HepG2 (cell line): ENCODE measurements around the gene CAMTA1. TPM values are rescaled to one million over a fixed set of nuclear protein-coding genes. Genes with fewer than 3 reads are reported as not detected.

Source experiments
- ARNTL ChIP-seq: sonication (generic); formaldehyde crosslinking; IDR thresholded peaks from 2 replicates; pipeline ENCODE4 v1.4.0; 2020; ENCODE audit warnings: mild to moderate bottlenecking, missing genetic modification reagents
- CEBPB ChIP-seq: IDR thresholded peaks from 2 replicates; pipeline ENCODE4 v1.6.1; 2011; ENCODE audit warnings: low read depth, low read length, improper control_type of control experiment, borderline replicate concordance
- E2F1 ChIP-seq: sonication (generic); formaldehyde crosslinking; IDR thresholded peaks from 2 replicates; pipeline ENCODE4 v1.5.0; 2020; ENCODE audit warnings: missing genetic modification reagents
- EP300 ChIP-seq, 3 experiments: sonication (generic) in 1 of 3; formaldehyde crosslinking in 1 of 3; IDR thresholded peaks; 2 replicates each; pipeline versions ENCODE4 v1.5.1 to v1.6.1; 2011 to 2020; ENCODE audit warnings: low read depth in 2 of 3, low read length in 2 of 3, borderline replicate concordance in 1 of 3, improper control_type of control experiment in 1 of 3, mild to moderate bottlenecking in 1 of 3, missing genetic modification reagents in 1 of 3, moderate library complexity in 1 of 3
- FOXA1 ChIP-seq, 2 experiments: fragments of 450-650 bp in 1 of 2; sonication (generic) in 1 of 2; formaldehyde crosslinking in 1 of 2; IDR thresholded peaks; 2 replicates each; pipeline versions ENCODE4 v1.4.0 to v1.6.1; 2016 to 2020; ENCODE audit warnings: missing genetic modification reagents in 1 of 2
- HNRNPL ChIP-seq: fragments of 200-400 bp; formaldehyde crosslinking; IDR thresholded peaks from 2 replicates; pipeline ENCODE4 v1.6.1; 2017; ENCODE audit warnings: mild to moderate bottlenecking, low read depth, low read length
- HNRNPUL1 ChIP-seq: fragments of 200-400 bp; formaldehyde crosslinking; IDR thresholded peaks from 2 replicates; pipeline ENCODE4 v1.6.1; 2017; ENCODE audit warnings: low read depth, mild to moderate bottlenecking, low read length, moderate library complexity
- HOXA7 ChIP-seq: sonication (generic); formaldehyde crosslinking; IDR thresholded peaks from 2 replicates; pipeline ENCODE4 v1.8.1; 2022; ENCODE audit warnings: mild to moderate bottlenecking, missing genetic modification reagents, moderate library complexity
- KDM5B ChIP-seq: sonication (generic); formaldehyde crosslinking; IDR thresholded peaks from 2 replicates; pipeline ENCODE4 v1.4.0; 2020; ENCODE audit warnings: missing genetic modification reagents, mild to moderate bottlenecking, borderline replicate concordance
- MAFG ChIP-seq: sonication (generic); formaldehyde crosslinking; IDR thresholded peaks from 2 replicates; pipeline ENCODE4 v1.5.1; 2020; ENCODE audit warnings: mild to moderate bottlenecking, missing genetic modification reagents
- MIER3 ChIP-seq: IDR thresholded peaks from 2 replicates; pipeline ENCODE4 v1.6.1; 2016; ENCODE audit warnings: missing compliant biosample characterization, borderline replicate concordance
- RARA ChIP-seq: IDR thresholded peaks from 2 replicates; pipeline ENCODE4 v1.6.1; 2016; ENCODE audit warnings: missing genetic modification reagents, missing compliant biosample characterization
- SIX1 ChIP-seq: sonication (generic); formaldehyde crosslinking; IDR thresholded peaks from 2 replicates; pipeline ENCODE4 v1.4.0; 2020; ENCODE audit warnings: missing genetic modification reagents, borderline replicate concordance
- TCF7 ChIP-seq: sonication (generic); IDR thresholded peaks from 2 replicates; pipeline ENCODE4 v1.6.1; 2016; ENCODE audit warnings: antibody characterized with exemption, low read depth
- THAP11 ChIP-seq: IDR thresholded peaks from 2 replicates; pipeline ENCODE4 v1.6.1; 2016; ENCODE audit warnings: missing biosample characterization, missing genetic modification reagents
- THYN1 ChIP-seq: sonication (generic); formaldehyde crosslinking; IDR thresholded peaks from 2 replicates; pipeline ENCODE4 v1.8.1; 2023; ENCODE audit warnings: low read depth, mild to moderate bottlenecking, moderate library complexity, missing genetic modification reagents, borderline replicate concordance
- ZFX ChIP-seq: sonication (generic); formaldehyde crosslinking; IDR thresholded peaks from 2 replicates; pipeline ENCODE4 v1.4.0; 2020; ENCODE audit warnings: mild to moderate bottlenecking, low read depth, missing genetic modification reagents, moderate library complexity
- ZFYVE20 ChIP-seq: sonication (generic); formaldehyde crosslinking; IDR thresholded peaks from 2 replicates; pipeline ENCODE4 v1.8.0; 2023; ENCODE audit warnings: low read depth, mild to moderate bottlenecking, moderate library complexity, missing genetic modification reagents, borderline replicate concordance
- ZMYM2 ChIP-seq: sonication (generic); formaldehyde crosslinking; IDR thresholded peaks from 2 replicates; pipeline ENCODE4 v1.8.0; 2022; ENCODE audit warnings: mild to moderate bottlenecking, missing genetic modification reagents
- ZNF230 ChIP-seq: sonication (generic); formaldehyde crosslinking; IDR thresholded peaks from 2 replicates; pipeline ENCODE4 v1.4.0; 2020; ENCODE audit warnings: mild to moderate bottlenecking, missing genetic modification reagents
- ZNF232 ChIP-seq: sonication (generic); formaldehyde crosslinking; IDR thresholded peaks from 2 replicates; pipeline ENCODE4 v1.4.0; 2020; ENCODE audit warnings: missing genetic modification reagents, borderline replicate concordance
- ZNF503 ChIP-seq: sonication (generic); formaldehyde crosslinking; IDR thresholded peaks from 2 replicates; pipeline ENCODE4 v1.4.0; 2020; ENCODE audit warnings: missing genetic modification reagents
- ZNF550 ChIP-seq: sonication (generic); formaldehyde crosslinking; IDR thresholded peaks from 2 replicates; pipeline ENCODE4 v1.4.0; 2020; ENCODE audit warnings: mild to moderate bottlenecking, missing genetic modification reagents, borderline replicate concordance
- ZNF644 ChIP-seq: IDR thresholded peaks from 2 replicates; pipeline ENCODE4 v1.6.1; 2016; ENCODE audit warnings: low read depth
- ZNF775 ChIP-seq: sonication (generic); formaldehyde crosslinking; IDR thresholded peaks from 2 replicates; pipeline ENCODE4 v1.4.0; 2020; ENCODE audit warnings: missing genetic modification reagents, mild to moderate bottlenecking, moderate library complexity, borderline replicate concordance
- ZNF780A ChIP-seq: sonication (generic); formaldehyde crosslinking; IDR thresholded peaks from 2 replicates; pipeline ENCODE4 v1.8.0; 2022; ENCODE audit warnings: mild to moderate bottlenecking, missing genetic modification reagents, moderate library complexity
- ZNF839 ChIP-seq: sonication (generic); formaldehyde crosslinking; IDR thresholded peaks from 2 replicates; pipeline ENCODE4 v1.4.0; 2020; ENCODE audit warnings: missing genetic modification reagents, mild to moderate bottlenecking, borderline replicate concordance
- polyA plus RNA-seq, 8 experiments: library from polyadenylated mRNA; depleted of rRNA in 3 of 8; stranded (reverse) in 7 of 8; unstranded in 1 of 8; fragments of >200 nt; fragmentation: Illumina TruSeq in 4 of 8; extraction: Trizol in 4 of 8; gene quantifications; 2 replicates each; pipeline versions ENCODE4 v1.2.1 to v1.2.3, GENCODE V29; 2011 to 2016; ENCODE audit warnings: low read depth in 4 of 8, missing spikeins in 1 of 8, mixed read lengths in 1 of 8; ENCODE audit not compliant: insufficient read depth in 1 of 8
- total RNA-seq, 5 experiments: library from RNA; depleted of rRNA; stranded (reverse); fragments of >200 nt; fragmentation: Illumina TruSeq; extraction: Trizol; gene quantifications; 2 replicates each; pipeline ENCODE4 v1.2.3, GENCODE V29; 2016; ENCODE audit warnings: low read depth in 1 of 5

CAMTA1 gene
- total and polyA plus RNA-seq, 2 of the 13 experiments (the other 11 are each of a cell fraction or from before 2014, with no cell fraction given), result 25.0 to 36.4 TPM

GRCh38 chr1:6909857-6910256 lies 124.6 kb downstream of the CAMTA1 start (continued):
- TF ChIP-seq ZNF503 (CRISPR knock-in tag), result 0 out of 2 replicates have a peak, but pooled peaks have one; percentile 31
- TF ChIP-seq HNRNPL, result no peak
- TF ChIP-seq SIX1 (CRISPR knock-in tag), result no peak
- TF ChIP-seq CEBPB, result peak; percentile 27; the same call in 1 of the 2 replicates
- no peak for TF ChIP-seq KDM5B (CRISPR knock-in tag)
- TF ChIP-seq ZNF780A (CRISPR knock-in tag), result no peak
- TF ChIP-seq ZNF232, result no peak
- TF ChIP-seq THYN1 (CRISPR knock-in tag), result no peak
- 0 out of 2 replicates have a peak, but pooled peaks have one; percentile 13 for TF ChIP-seq TCF7
- no peak for TF ChIP-seq HOXA7 (CRISPR knock-in tag)
- peak in 1 of 2 experiments; percentile 59; a peak in 1 of 4 replicates for TF ChIP-seq EP300 (IDR thresholded peaks at IDR 0.05; ENCODE audit: low read depth in 2 of 2, low read length in 2 of 2)
- no peak for TF ChIP-seq EP300 (CRISPR knock-in tag; IDR thresholded peaks at IDR 0.05; ENCODE audit: borderline replicate concordance)
- peak; percentile 84 for TF ChIP-seq ZNF644
- TF ChIP-seq ARNTL (CRISPR knock-in tag), result no peak
- TF ChIP-seq MIER3 (CRISPR knock-in tag), result 0 out of 2 replicates have a peak, but pooled peaks have one; percentile 28
- no peak for TF ChIP-seq MAFG (CRISPR knock-in tag)
- TF ChIP-seq ZNF550 (CRISPR knock-in tag), result no peak
- TF ChIP-seq ZFYVE20 (CRISPR knock-in tag), result no peak
- TF ChIP-seq ZNF775, result no peak
- no peak for TF ChIP-seq ZMYM2
- TF ChIP-seq ZNF230 (CRISPR knock-in tag), result no peak
- TF ChIP-seq HNRNPUL1, result no peak
- TF ChIP-seq THAP11 (CRISPR knock-in tag), result 0 out of 2 replicates have a peak, but pooled peaks have one; percentile 30
- TF ChIP-seq RARA, result peak; percentile 61
- TF ChIP-seq FOXA1 (IDR thresholded peaks at IDR 0.05), result no peak
- peak; percentile 85 for TF ChIP-seq FOXA1 (CRISPR knock-in tag; IDR thresholded peaks at IDR 0.05)
- no peak for TF ChIP-seq E2F1 (CRISPR knock-in tag)
- peak; percentile 39; the same call in 1 of the 2 replicates for TF ChIP-seq ZFX (CRISPR knock-in tag)
- no peak for TF ChIP-seq ZNF839
